NCI-H82 (cell line): ENCODE results near the gene SSR2.
"Not testable (repeated sequence)": the region's sequence is repeated elsewhere in the genome, so short reads cannot be mapped to it uniquely, and the experiment has no call there.

Experiments used
- DNase-seq: peaks from one replicate; lab custom pipeline; 2025; lab: John Stamatoyannopoulos, UW

SSR2 gene

GRCh38 chr1:155993595-155993994 is 27.2 kb downstream of the SSR2 start:
- no peak for DNase-seq

GRCh38 chr1:155990005-155990739 is 30.6 kb downstream of the SSR2 start:
- no peak for DNase-seq

- DNase-seq = peak; percentile 81
These were observed 31.3 kb downstream of the SSR2 start for GRCh38 chr1:155989242-155990004.

- not testable (repeated sequence) for DNase-seq
These were observed 35.7 kb downstream of the SSR2 start for GRCh38 chr1:155984903-155985645.

GRCh38 chr1:155984341-155984740 is 36.4 kb downstream of the SSR2 start:
- DNase-seq = no peak

GRCh38 chr1:155983191-155984024 is 37.3 kb downstream of the SSR2 start:
- DNase-seq = peak; percentile 90

GRCh38 chr1:155982106-155982505 is 38.6 kb downstream of the SSR2 start:
- DNase-seq = no peak

- peak; percentile 65 for DNase-seq
These were observed 39.3 kb downstream of the SSR2 start for GRCh38 chr1:155981266-155982088.

GRCh38 chr1:155979597-155980343 is 41.0 kb downstream of the SSR2 start:
- no peak for DNase-seq

- DNase-seq = peak; percentile 50
These were observed 41.8 kb downstream of the SSR2 start for GRCh38 chr1:155978973-155979429.

GRCh38 chr1:155978325-155978972 is 42.3 kb downstream of the SSR2 start, which contains the start of gene ARHGEF2:
ARHGEF2 (minus strand) TSS chr1:155978547; CDS start chr1:155978427, 120 bp downstream.
- peak; percentile 94 for DNase-seq

GRCh38 chr1:155977690-155978324 is 42.9 kb downstream of the SSR2 start:
- DNase-seq = peak; percentile 62

- DNase-seq = peak; percentile 52
These were observed 43.6 kb downstream of the SSR2 start for GRCh38 chr1:155976913-155977689.

GRCh38 chr1:155976062-155976912 is 44.5 kb downstream of the SSR2 start:
- peak; percentile 93 for DNase-seq

GRCh38 chr1:155975375-155976061 is 45.2 kb downstream of the SSR2 start:
- peak; percentile 44 for DNase-seq
